Adrenal gland (tissue), 12 donors: Measurements from ENCODE around the gene CAPN13. TPM values are rescaled to one million over a fixed set of nuclear protein-coding genes. Genes with fewer than 3 reads are reported as not detected.

Source experiments
- DNase-seq, 7 donors: peaks; one replicate each; pipeline ENCODE4 v3.0.0-alpha.2; 2019 to 2020
- H3K27ac ChIP-seq, 5 donors: fragments of 200-600 bp; sonication (generic) in 4 of 5; 1 replicate in 3 of 5; 2 replicates in 2 of 5; pipeline versions ENCODE4 v1.5.1 to v1.8.0; 2016 to 2020; ENCODE audit warnings: mild to moderate bottlenecking in 1 of 5
- H3K27me3 ChIP-seq: fragments of 200-600 bp; 2 replicates; pipeline ENCODE4 v1.8.0; 2021
- H3K36me3 ChIP-seq, 2 donors: fragments of 200-600 bp; replicated peaks in 1 of 2; 1 replicate in 1 of 2; 2 replicates in 1 of 2; pipeline versions ENCODE4 v1.5.1 to v1.8.0; 2018 to 2022
- H3K4me1 ChIP-seq, 2 donors: fragments of 200-600 bp; replicated peaks in 1 of 2; 1 replicate in 1 of 2; 2 replicates in 1 of 2; pipeline versions ENCODE4 v1.5.1 to v1.8.0; 2018 to 2021
- H3K4me3 ChIP-seq, 4 donors: fragments of 200-600 bp; sonication (generic) in 3 of 4; one replicate each; pipeline ENCODE4 v1.5.1; 2016 to 2018
- H3K9me3 ChIP-seq, 3 donors: fragments of 200-600 bp; sonication (generic) in 1 of 3; replicated peaks in 1 of 3; 1 replicate in 2 of 3; 2 replicates in 1 of 3; pipeline versions ENCODE4 v1.5.1 to v1.8.0; 2016 to 2021
- CTCF ChIP-seq, 6 experiments: fragments of 450-650 bp in 4 of 6; fragments of 200-600 bp in 2 of 6; sonication (generic) in 1 of 6; IDR thresholded peaks; 1 replicate in 5 of 6; 2 replicates in 1 of 6; pipeline versions ENCODE4 v1.5.1 to v1.8.0; 2016 to 2021; ENCODE audit warnings: antibody characterized with exemption in 6 of 6, mild to moderate bottlenecking in 2 of 6, moderate library complexity in 1 of 6
- POLR2A ChIP-seq, 2 donors: fragments of 450-650 bp; IDR thresholded peaks; one replicate each; pipeline ENCODE4 v1.6.1; 2017; ENCODE audit warnings: antibody characterized with exemption in 2 of 2, mild to moderate bottlenecking in 2 of 2, moderate library complexity in 1 of 2
- WGBS, 4 donors: extraction: QIAGEN DNeasy Blood & Tissue Kit in 2 of 4; methylation state at CpG; one replicate each; pipeline versions ENCODE4 v1.1.5 to v1.1.7; 2013 to 2017; 5-methylcytosine and 5-hydroxymethylcytosine counted together
- intact Hi-C, 2 donors: fragments of 100-400 bp; cut with DNase I; formaldehyde crosslinking; loops; one replicate each; pipeline versions ENCODE4 v1.14.1 to v1.15.0; 2022 to 2023
- polyA plus RNA-seq, 3 donors: library from polyadenylated mRNA; stranded (reverse); fragments of 200-250 nt in 2 of 3; fragments of 350-450 nt in 1 of 3; fragmentation: Illumina TruSeq in 1 of 3; extraction: RNeasy Lipid Tissue Mini Kit (QIAGEN cat#74804) in 1 of 3; gene quantifications; one replicate each; pipeline ENCODE4 v1.2.3, GENCODE V29; 2013 to 2014
- total RNA-seq, 9 donors: library from RNA; depleted of rRNA in 4 of 9; stranded (reverse); fragments of >200 nt in 4 of 9; fragments of 120-200 nt in 1 of 9; fragmentation: NEBNext Ultra II Directional in 1 of 9; extraction: Animal tissue kit (Norgen Biotek cat#: 25700) in 1 of 9; gene quantifications; one replicate each; pipeline versions ENCODE4 v1.1.0 to v1.2.4, GENCODE V29; 2013 to 2023
- donor health status: healthy with polysubstance abuse.
- donor health status: Bipolar disorder and iron deficiency.
- donor health status: DM: yes; HTN: yes; CAD: no.
- donor health status: DM: no; HTN: no; CAD: no.
- donor health status: DM: no; HTN: no; CAD: no.
- donor health status: DM: yes; HTN: yes; CAD: no.

Gene CAPN13
- total and polyA plus RNA-seq, 12 donors, result 0.10 to 0.37 (median 0.23) TPM; not detected in 8

- no peaks in the 10 kb centered on the region for H3K4me1 ChIP-seq
- TF ChIP-seq CTCF (IDR thresholded peaks at IDR 0.05), result no peak
- TF ChIP-seq POLR2A (IDR thresholded peaks at IDR 0.05), result no peak
- no peaks in the 10 kb centered on the region for H3K9me3 ChIP-seq
- no peak overlapping the region for H3K27ac ChIP-seq
- H3K36me3 ChIP-seq, result no peaks in the 10 kb centered on the region
- H3K4me3 ChIP-seq, result no peak overlapping the region
- intact Hi-C loops, result no loop called here
- DNase-seq, result no peak
- 55 to 72% (median 65%) methylated on average over 6 of the region's 6 CpGs for WGBS, 4 donors
- no peaks in the 10 kb centered on the region for H3K27me3 ChIP-seq
Observed at GRCh38 chr2:30753630-30754029, 53.6 kb downstream of the CAPN13 start.

- Histone ChIP-seq H3K36me3 (no peaks in the 10 kb centered on the region), H3K27me3 (no peaks in the 10 kb centered on the region), H3K4me3 (no peak overlapping the region), H3K4me1 (no peaks in the 10 kb centered on the region), H3K9me3 (no peaks in the 10 kb centered on the region), H3K27ac (no peak overlapping the region)
- no peak for DNase-seq
- WGBS, 4 donors, result 72 to 92% (median 78%) methylated on average over 6 of the region's 6 CpGs
- TF ChIP-seq POLR2A (IDR thresholded peaks at IDR 0.05) (no peak), CTCF (IDR thresholded peaks at IDR 0.05) (no peak)
- intact Hi-C loops, result no loop called here
Observed at GRCh38 chr2:30752811-30753210, 54.4 kb downstream of the CAPN13 start.

GRCh38 chr2:30747206-30747605 lies 60.0 kb downstream of the CAPN13 start:
- no peaks in the 10 kb centered on the region for H3K9me3 ChIP-seq
- no peaks in the 10 kb centered on the region for H3K36me3 ChIP-seq
- no peak overlapping the region for H3K4me3 ChIP-seq
- no peaks in the 10 kb centered on the region for H3K4me1 ChIP-seq
- H3K27me3 ChIP-seq, result peaks cover 4% of the 10 kb centered on the region
- no peak for DNase-seq
- H3K27ac ChIP-seq, result no peak overlapping the region
- TF ChIP-seq CTCF (IDR thresholded peaks at IDR 0.05) (no peak), POLR2A (IDR thresholded peaks at IDR 0.05) (no peak)
- intact Hi-C loops, result no loop called here
- WGBS, 4 donors, result 78 to 90% (median 80%) methylated on average over 2 to 3 of the region's 3 CpGs

GRCh38 chr2:30744823-30745222 lies 62.4 kb downstream of the CAPN13 start:
- H3K36me3 ChIP-seq, result no peaks in the 10 kb centered on the region
- no peaks in the 10 kb centered on the region for H3K4me1 ChIP-seq
- intact Hi-C loops, result no loop called here
- TF ChIP-seq POLR2A (IDR thresholded peaks at IDR 0.05) (no peak), CTCF (IDR thresholded peaks at IDR 0.05) (no peak)
- DNase-seq, result no peak
- H3K27me3 ChIP-seq, result peaks cover 4% of the 10 kb centered on the region
- 88 to 96% (median 90%) methylated on average over 2 of the region's 2 CpGs for WGBS, 4 donors
- no peaks in the 10 kb centered on the region for H3K9me3 ChIP-seq
- H3K4me3 ChIP-seq, result no peak overlapping the region
- H3K27ac ChIP-seq, result no peak overlapping the region
